AG10803 (cell line): ENCODE measurements around the gene DBP.

Experiments
- DNase-seq: peaks from one replicate; pipeline ENCODE4 v3.0.0; 2010; ENCODE audit warnings: low read depth
- H3K4me3 ChIP-seq: 2 replicates; pipeline ENCODE4 v1.5.1; 2011; ENCODE audit warnings: mild to moderate bottlenecking, low read length, control low read depth
- TF ChIP-seq, protein P1 (sequence below): conservative IDR thresholded peaks from 2 replicates; pipeline ENCODE4 v1.5.1; 2011; ENCODE audit warnings: mild to moderate bottlenecking, low read length, control low read depth, inconsistent platforms

Gene DBP

DNA sequence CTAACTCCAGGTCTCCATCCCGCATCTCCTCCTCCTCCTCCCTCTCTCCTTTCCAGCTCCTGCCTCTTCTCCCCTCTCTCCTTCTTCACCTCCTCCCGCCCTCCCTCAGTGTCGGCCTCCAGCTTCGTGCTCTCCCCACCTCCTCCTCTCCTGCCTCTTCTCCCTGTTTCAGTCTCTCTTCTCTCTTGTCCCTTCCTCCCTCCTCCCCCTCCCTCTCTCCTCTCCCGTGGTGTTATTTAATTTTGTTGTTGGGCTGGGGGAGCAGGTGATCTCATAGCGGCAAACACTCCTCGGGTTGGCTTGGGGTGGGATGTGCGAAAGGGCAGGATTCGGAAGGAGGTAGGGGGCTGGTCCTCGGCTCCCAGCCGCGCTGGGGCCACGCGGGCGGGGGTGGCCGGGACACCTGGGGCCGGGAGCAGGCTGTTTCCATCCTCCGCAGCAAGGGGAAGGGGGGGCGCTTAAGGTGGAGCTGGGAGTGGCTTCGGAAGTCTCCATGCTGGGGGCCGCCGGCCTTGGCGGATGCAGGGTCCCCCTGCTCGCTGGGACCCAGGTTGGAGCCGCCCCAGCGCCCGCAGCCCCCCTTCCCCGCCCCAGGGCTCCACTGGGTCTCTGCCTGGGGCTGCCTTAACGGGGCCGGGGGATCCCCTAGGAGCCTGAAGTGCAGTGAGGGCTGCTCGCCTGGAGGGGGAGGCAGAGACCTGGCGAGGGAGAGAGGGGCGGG, 9.0 kb upstream of the DBP start, which contains the start of gene CA11:
CA11 (minus strand) TSS at position 187 of the 721 bp plus-strand sequence. CDS start 555 bp downstream, outside the sequence.
- peak; percentile 62 for DNase-seq
- H3K4me3 ChIP-seq = peak within 1 kb of the TSS; percentile 50
- TF ChIP-seq, protein P1, sequence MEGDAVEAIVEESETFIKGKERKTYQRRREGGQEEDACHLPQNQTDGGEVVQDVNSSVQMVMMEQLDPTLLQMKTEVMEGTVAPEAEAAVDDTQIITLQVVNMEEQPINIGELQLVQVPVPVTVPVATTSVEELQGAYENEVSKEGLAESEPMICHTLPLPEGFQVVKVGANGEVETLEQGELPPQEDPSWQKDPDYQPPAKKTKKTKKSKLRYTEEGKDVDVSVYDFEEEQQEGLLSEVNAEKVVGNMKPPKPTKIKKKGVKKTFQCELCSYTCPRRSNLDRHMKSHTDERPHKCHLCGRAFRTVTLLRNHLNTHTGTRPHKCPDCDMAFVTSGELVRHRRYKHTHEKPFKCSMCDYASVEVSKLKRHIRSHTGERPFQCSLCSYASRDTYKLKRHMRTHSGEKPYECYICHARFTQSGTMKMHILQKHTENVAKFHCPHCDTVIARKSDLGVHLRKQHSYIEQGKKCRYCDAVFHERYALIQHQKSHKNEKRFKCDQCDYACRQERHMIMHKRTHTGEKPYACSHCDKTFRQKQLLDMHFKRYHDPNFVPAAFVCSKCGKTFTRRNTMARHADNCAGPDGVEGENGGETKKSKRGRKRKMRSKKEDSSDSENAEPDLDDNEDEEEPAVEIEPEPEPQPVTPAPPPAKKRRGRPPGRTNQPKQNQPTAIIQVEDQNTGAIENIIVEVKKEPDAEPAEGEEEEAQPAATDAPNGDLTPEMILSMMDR = peak; percentile 66

DNA sequence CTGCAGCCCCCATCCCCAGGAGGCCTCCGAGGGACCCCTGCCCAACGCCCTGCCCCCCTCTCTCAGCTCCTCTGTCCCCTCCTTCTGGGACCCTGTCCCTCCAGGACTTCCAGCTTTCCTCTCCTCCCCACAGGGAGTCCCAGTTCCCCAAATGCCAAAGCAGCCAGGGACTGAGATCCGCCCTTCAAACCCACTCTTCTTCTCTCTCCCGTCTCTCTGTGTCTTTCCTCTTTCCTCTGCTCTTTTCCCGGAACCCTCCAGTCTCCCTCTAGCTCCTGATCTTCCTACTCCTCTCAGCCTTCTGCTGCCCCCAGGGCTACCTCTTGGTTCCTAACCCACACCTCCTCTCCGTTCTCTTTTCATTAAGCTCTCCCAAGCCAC, 8.4 kb upstream of the DBP start:
- H3K4me3 ChIP-seq = peak overlapping the region; percentile 50
- TF ChIP-seq, protein P1 = no peak
- no peak for DNase-seq

DNA sequence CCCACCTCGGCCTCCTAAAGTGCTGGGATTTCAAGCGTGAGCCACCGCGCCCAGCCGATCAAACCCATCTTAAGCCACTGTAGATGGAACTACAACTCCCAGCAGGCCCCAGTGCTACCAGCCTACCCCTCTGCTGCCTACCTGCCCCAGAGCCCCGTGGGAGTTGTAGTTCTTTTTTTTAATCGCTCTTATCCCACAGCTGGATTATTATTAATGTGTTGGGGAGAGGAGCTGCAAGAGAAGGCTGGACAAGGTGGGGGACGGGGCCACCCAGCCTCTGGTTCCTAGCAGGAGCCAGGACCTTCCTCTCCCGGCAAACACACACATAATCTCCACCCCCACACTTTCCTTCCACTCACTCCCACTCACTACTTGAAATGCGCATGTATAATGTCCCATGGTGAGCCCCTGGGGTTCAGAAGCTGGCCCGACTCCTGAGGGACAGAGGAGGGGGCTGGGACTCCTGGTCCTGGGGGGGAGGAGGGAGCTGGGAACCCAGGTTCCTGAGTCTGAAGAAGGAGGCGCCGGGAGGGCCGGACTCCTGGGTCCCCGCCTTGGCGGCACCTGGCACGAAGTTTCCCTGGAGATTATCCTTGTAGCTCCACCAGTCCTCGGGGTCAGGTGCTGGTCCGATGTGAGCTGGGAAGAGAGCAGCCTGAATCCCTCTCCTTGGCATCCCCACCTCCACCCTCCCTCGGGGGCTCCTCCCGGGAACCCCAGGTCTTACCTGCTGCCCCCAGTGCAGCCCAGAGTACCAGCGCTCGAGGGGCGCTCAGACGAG, 7.8 kb upstream of the DBP start:
- H3K4me3 ChIP-seq = no peak overlapping the region; the same call in none of the 2 replicates
- peak; percentile 64 for DNase-seq
- TF ChIP-seq, protein P1 = no peak

DNA sequence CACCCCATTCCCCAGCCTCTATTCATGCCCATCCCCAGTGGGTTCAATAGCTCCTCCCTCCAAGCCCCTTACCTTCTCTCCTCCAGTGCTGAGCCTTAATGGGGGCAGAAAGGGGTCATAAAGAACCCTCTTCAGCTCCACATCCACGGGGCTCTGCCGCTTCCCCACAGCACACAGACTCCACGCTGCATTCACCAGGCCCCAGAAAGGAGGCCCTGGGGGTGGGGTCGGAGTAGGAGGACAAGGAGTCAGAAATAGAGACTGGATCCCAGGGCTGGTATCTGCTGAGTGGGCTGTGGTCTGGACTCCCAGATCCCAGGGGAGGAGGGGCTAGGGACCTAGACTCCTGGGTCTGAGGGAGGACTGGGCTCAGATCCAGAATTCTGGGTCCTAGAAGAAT, 7.2 kb upstream of the DBP start:
- H3K4me3 ChIP-seq = no peak overlapping the region
- TF ChIP-seq, protein P1 = no peak
- DNase-seq = no peak

DNA sequence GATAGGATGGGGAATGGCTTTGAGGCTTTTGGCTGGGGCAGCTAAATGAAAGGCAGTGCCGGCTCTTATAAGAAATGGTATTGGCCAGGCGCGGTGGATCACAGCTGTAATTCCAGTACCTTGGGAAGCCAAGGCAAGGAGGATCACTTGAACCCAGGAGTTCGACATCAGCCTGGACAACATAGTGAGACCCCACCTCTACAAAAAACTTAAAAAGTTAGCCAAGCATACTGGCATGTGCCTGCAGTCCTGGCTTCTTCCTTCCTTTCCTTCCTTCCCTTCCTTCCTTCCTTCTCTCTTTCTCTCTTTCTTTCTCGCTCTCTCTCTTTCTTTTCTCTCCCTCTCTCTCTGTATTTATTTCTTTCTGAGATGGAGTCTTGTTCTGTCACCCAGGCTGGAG, 5.7 kb upstream of the DBP start:
- TF ChIP-seq, protein P1 = no peak
- H3K4me3 ChIP-seq = no peak overlapping the region
- DNase-seq = no peak

DNA sequence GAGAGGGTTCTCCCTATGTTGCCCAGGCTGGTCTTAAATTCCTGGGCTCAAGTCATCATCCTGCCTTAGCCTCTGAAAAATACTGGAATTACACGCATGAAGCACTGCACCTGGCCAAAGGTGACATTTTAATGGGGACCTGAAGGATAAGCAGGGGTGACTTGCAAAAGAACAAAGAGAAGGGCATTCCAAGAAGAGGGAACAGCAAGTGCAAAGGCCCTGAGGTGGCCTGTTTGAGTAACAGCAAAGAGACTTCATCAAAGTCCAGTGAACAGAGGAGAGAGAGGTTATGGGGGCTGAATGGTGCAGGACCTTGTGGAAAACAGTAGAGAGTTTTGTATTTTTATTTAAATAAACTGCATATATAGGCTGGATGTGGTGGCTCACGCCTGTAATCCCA, 4.7 kb upstream of the DBP start:
- TF ChIP-seq, protein P1 = no peak
- no peak for DNase-seq
- H3K4me3 ChIP-seq = no peak overlapping the region
